Stimulated activated naive B cell treated with anti-CD40 and anti-IgM and Interleukin-4, amounts not matched to agents 10 μg/mL and 1 μg/mL and 100 μg/mL, for 72 hours (primary cell): ENCODE results near the gene FRYL.

Source experiments
- ATAC-seq, 2 donors: fragments of 150-1000 bp; cut with Tn5 transposase; replicated peaks; 2 replicates each; pipeline ENCODE4 v1.10.0; 2021; ENCODE audit warnings: moderate library complexity in 1 of 2
- DNase-seq: peaks from one replicate; pipeline ENCODE4 v3.0.0; 2021
- H3K27ac Mint-ChIP-seq: one replicate; pipeline ENCODE4 v1.8.0; 2022; ENCODE audit warnings: mild to moderate bottlenecking, mixed read lengths
- H3K27me3 Mint-ChIP-seq, 2 donors: one replicate each; pipeline ENCODE4 v1.8.0; 2022; ENCODE audit warnings: mixed read lengths in 2 of 2
- H3K36me3 Mint-ChIP-seq, 2 donors: one replicate each; pipeline ENCODE4 v1.8.0; 2022; ENCODE audit warnings: mixed read lengths in 2 of 2, mild to moderate bottlenecking in 1 of 2
- H3K4me1 Mint-ChIP-seq, 2 donors: one replicate each; pipeline ENCODE4 v1.8.0; 2022; ENCODE audit warnings: mixed read lengths in 2 of 2, mild to moderate bottlenecking in 1 of 2
- H3K4me3 Mint-ChIP-seq, 2 donors: one replicate each; pipeline ENCODE4 v1.8.0; 2022; ENCODE audit warnings: mild to moderate bottlenecking in 2 of 2, mixed read lengths in 2 of 2, moderate library complexity in 1 of 2
- H3K9me3 Mint-ChIP-seq, 2 donors: one replicate each; pipeline ENCODE4 v1.8.0; 2022; ENCODE audit warnings: mixed read lengths in 2 of 2, mild to moderate bottlenecking in 1 of 2

The FRYL gene

DNA sequence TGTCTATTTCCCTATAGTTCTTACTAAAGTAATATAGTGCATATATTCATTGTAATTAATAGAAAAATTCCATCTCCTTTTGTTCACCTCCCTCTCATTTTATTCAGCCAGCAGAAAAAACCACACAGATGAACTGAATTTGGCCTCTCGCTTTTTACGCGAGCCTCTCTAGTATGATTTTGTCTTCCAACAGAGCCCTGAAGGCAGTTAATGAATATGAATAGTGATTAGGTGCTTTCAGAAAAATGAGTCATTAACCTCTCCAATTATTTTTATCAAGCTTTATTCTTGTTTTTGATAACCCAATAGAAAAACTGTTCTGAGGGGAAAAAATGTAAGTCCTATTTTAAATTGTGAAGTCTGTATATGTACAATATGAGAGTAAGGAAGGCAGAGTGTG, 215.9 kb downstream of the FRYL start:
- ATAC-seq (no peak), DNase-seq (no peak)
- no peaks in the 10 kb centered on the region for H3K9me3 Mint-ChIP-seq
- no peak overlapping the region for H3K4me3 Mint-ChIP-seq
- H3K27ac Mint-ChIP-seq: no peak overlapping the region
- peaks cover 2 to 8% of the 10 kb centered on the region in 2 donors for H3K4me1 Mint-ChIP-seq
- H3K27me3 Mint-ChIP-seq: no peaks in the 10 kb centered on the region
- peaks cover 26 to 40% of the 10 kb centered on the region in 2 donors for H3K36me3 Mint-ChIP-seq

DNA sequence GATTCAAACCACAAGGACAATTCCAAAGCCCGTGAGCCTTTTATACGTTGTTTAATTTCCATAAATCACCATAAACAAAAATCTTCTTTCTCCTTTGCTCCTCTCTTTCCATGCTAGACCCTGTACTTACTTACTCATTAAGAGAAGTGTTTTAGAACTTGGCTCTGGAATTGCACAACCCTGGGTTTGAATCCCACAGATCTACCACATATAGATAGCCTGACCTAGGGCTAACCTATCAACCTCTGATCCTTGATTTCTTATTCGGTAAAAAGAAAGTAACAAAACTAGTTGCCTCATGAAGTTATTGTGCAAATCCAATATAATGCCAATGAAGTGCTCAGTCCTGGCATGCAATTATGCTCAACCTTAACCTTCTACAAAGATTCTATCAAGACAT, 221.3 kb downstream of the FRYL start:
- Mint-ChIP-seq H3K36me3 (peaks cover 53 to 63% of the 10 kb centered on the region in 2 donors), H3K27me3 (no peaks in the 10 kb centered on the region), H3K4me1 (no peaks in the 10 kb centered on the region), H3K4me3 (no peak overlapping the region), H3K27ac (no peak overlapping the region), H3K9me3 (peaks cover 5 to 7% of the 10 kb centered on the region in 2 donors)
- DNase-seq: no peak
- no peak for ATAC-seq

GRCh38 chr4:48558026-48558425, 222.1 kb downstream of the FRYL start:
- Mint-ChIP-seq H3K27ac (no peak overlapping the region), H3K9me3 (peaks cover 7% of the 10 kb centered on the region in 2 donors), H3K4me1 (no peaks in the 10 kb centered on the region), H3K4me3 (no peak overlapping the region), H3K27me3 (no peaks in the 10 kb centered on the region), H3K36me3 (peaks cover 59 to 70% of the 10 kb centered on the region in 2 donors)
- DNase-seq: no peak
- no peak for ATAC-seq

DNA sequence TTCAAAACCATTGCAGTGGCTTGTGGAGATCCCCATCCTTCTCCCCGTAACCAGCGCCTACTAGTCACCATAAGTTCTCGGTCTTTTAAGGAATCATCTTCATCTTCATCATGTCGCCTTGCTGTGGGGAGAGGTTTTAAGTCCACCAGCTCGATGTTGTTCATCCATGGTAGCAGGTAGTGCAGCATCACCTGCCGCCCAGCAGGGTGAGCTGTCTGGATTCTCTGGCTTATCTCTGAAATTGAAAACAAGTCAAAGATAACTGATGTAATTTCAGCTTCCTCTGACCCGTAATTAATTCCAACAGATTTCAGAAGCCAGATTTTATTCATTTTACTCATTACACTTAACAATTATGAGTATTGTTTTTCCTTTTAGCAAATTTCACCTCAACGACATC, 222.6 kb downstream of the FRYL start:
- no peak for DNase-seq
- H3K36me3 Mint-ChIP-seq: peaks cover 60 to 71% of the 10 kb centered on the region in 2 donors
- no peak for ATAC-seq

DNA sequence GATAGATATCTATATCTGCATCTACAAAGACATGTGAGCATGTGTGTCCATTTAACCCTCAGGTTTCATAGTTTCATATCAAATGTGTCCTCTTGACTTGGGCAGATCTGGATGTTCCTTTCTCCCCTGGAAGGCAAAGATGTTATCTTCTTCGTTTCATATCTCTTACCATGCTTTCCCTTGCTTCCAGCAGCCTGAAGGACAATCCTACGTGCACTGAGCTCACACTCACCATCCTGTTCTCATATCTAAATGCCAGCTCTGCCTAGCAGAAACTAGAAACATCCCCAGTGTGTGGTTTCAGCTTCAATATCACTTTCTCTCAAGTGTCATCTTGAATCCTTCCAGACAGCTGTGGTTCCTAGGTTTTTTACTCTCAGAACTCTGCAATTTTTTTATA, 223.8 kb downstream of the FRYL start:
- DNase-seq (no peak), ATAC-seq (no peak)
- Mint-ChIP-seq H3K36me3 (peaks cover 55 to 70% of the 10 kb centered on the region in 2 donors), H3K4me1 (no peaks in the 10 kb centered on the region), H3K27me3 (no peaks in the 10 kb centered on the region), H3K9me3 (peaks cover 7% of the 10 kb centered on the region in 2 donors), H3K4me3 (no peak overlapping the region), H3K27ac (no peak overlapping the region)

More for the DNA sequence above, 222.6 kb downstream of the FRYL start:
- no peak overlapping the region for H3K27ac Mint-ChIP-seq
- no peak overlapping the region for H3K4me3 Mint-ChIP-seq
- H3K9me3 Mint-ChIP-seq: peaks cover 7% of the 10 kb centered on the region in 2 donors
- no peaks in the 10 kb centered on the region for H3K27me3 Mint-ChIP-seq
- no peaks in the 10 kb centered on the region for H3K4me1 Mint-ChIP-seq

- Mint-ChIP-seq H3K9me3 (peaks cover 7% of the 10 kb centered on the region in 2 donors), H3K36me3 (peaks cover 48 to 57% of the 10 kb centered on the region in 2 donors), H3K27me3 (no peaks in the 10 kb centered on the region), H3K4me1 (no peaks in the 10 kb centered on the region), H3K4me3 (no peak overlapping the region), H3K27ac (no peak overlapping the region)
- no peak for ATAC-seq
- DNase-seq: no peak
Observed at GRCh38 chr4:48554606-48555005, 225.5 kb downstream of the FRYL start.

DNA sequence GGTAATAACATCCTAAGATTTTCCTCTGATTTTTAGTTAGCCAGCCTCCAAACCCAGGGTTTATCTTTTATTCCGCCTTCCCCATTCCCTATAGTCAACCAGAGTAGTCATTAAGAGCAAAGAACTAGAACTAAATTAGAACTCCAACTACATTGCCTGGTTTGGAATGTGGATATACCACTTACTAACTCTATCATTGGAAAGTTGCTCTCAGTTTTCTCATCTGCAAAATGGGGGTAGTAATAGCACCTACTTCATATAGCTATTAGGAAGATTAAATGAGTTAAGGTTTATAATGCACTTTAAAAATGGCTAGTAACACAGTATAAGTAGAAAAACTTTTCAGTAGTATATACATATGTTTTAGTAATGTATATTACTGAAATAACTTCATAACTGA, 226.4 kb downstream of the FRYL start:
- no peak overlapping the region for H3K27ac Mint-ChIP-seq
- no peak overlapping the region for H3K4me3 Mint-ChIP-seq

DNA sequence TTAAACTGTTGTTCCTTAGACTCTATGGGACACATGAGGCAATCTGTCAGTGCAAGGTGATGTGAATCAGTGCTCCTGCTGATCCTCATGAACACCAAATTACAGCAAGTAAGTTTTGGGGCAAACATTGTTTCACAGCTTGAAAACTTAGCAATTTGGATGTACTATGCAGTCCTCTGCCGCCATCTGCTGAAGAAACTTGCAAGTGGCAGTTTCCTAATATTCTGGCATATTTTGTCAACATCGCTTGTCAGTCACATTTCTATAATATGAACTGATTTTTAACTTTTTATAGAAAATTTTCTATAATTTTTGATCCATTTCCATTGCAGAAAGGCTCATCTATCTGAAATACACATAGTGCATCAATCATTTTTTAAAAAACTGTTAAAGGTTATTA, 233.7 kb downstream of the FRYL start:
- no peaks in the 10 kb centered on the region for H3K27me3 Mint-ChIP-seq
- peaks cover 28 to 47% of the 10 kb centered on the region in 2 donors for H3K36me3 Mint-ChIP-seq
- DNase-seq (no peak), ATAC-seq (no peak)
- H3K4me1 Mint-ChIP-seq: peaks cover 0 to 2% of the 10 kb centered on the region in 2 donors
- no peaks in the 10 kb centered on the region for H3K9me3 Mint-ChIP-seq
- H3K27ac Mint-ChIP-seq: no peak overlapping the region
- no peak overlapping the region for H3K4me3 Mint-ChIP-seq

More for the DNA sequence above, 226.4 kb downstream of the FRYL start:
- H3K36me3 Mint-ChIP-seq: peaks cover 46 to 54% of the 10 kb centered on the region in 2 donors
- H3K9me3 Mint-ChIP-seq: peaks cover 3 to 4% of the 10 kb centered on the region in 2 donors
- ATAC-seq: no peak
- no peaks in the 10 kb centered on the region for H3K4me1 Mint-ChIP-seq
- H3K27me3 Mint-ChIP-seq: no peaks in the 10 kb centered on the region
- DNase-seq: no peak

DNA sequence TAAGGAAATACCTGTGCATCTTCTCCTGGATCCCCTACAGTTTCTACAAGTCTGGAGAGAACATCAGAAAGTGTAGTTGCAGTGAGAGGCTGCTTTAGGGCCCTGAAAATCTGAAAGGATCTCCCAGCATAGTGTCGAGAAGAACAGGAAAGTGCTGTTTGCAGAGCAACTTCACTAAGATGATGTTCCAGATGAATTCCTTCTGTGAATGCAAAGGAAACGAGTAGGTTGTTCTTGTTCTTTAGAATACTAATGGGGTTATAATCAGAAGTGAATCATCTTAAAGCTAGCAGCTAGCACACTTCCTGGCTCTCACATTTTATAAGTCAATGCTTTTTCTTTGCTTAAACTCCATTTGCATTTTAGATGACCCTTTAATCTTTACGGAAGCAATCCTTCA, 236.3 kb downstream of the FRYL start:
- Mint-ChIP-seq H3K4me1 (peaks cover 0 to 2% of the 10 kb centered on the region in 2 donors), H3K27me3 (no peaks in the 10 kb centered on the region), H3K36me3 (peaks cover 25 to 49% of the 10 kb centered on the region in 2 donors), H3K4me3 (no peak overlapping the region), H3K27ac (no peak overlapping the region), H3K9me3 (no peaks in the 10 kb centered on the region)
- DNase-seq: no peak
- ATAC-seq: no peak

DNA sequence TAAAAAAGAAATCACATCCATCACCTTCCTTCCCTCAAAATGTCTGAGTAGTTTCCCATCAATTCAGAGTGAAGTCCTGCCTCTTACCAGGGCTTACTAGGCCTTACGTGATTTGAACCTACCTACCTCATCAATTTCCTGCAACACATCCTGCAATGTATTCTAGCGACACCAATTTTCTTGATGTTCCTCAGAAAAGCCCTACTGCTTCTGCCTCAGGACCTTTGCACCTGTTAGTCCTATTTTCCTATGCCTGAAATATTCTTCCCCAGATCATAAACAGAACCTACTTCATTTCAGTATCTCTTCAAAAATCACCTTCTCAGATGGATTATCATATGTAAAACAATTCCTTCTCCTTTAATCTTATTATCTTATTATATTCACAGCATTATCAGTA, 237.2 kb downstream of the FRYL start:
- no peaks in the 10 kb centered on the region for H3K27me3 Mint-ChIP-seq
- ATAC-seq: no peak
- H3K9me3 Mint-ChIP-seq: no peaks in the 10 kb centered on the region
- no peaks in the 10 kb centered on the region for H3K4me1 Mint-ChIP-seq
- DNase-seq: no peak
- H3K27ac Mint-ChIP-seq: peak overlapping the region; percentile 61
- H3K36me3 Mint-ChIP-seq: peaks cover 21 to 45% of the 10 kb centered on the region in 2 donors
- no peak overlapping the region for H3K4me3 Mint-ChIP-seq

DNA sequence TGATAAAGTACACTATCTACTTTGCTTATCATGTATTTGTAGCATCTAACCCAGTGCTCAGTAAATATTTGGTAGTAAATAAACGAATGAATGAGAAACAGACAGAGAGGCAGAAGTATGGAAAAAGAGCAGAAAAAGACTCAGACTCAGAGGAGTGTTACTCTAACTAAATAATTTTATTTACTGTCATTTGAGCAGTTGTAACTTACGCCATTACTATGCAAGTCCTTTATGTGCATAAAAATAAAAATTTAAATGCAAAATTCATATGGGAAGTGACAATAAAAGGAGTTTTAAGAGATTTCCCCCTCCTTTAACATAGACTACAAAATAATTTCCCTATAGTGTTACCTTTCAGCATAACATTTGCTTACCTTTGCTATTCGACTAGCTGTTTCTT, 240.5 kb downstream of the FRYL start:
- no peaks in the 10 kb centered on the region for H3K9me3 Mint-ChIP-seq
- DNase-seq: no peak
- no peaks in the 10 kb centered on the region for H3K4me1 Mint-ChIP-seq
- ATAC-seq: no peak
- no peaks in the 10 kb centered on the region for H3K27me3 Mint-ChIP-seq
- H3K4me3 Mint-ChIP-seq: no peak overlapping the region
- no peak overlapping the region for H3K27ac Mint-ChIP-seq
- H3K36me3 Mint-ChIP-seq: peaks cover 28 to 40% of the 10 kb centered on the region in 2 donors

DNA sequence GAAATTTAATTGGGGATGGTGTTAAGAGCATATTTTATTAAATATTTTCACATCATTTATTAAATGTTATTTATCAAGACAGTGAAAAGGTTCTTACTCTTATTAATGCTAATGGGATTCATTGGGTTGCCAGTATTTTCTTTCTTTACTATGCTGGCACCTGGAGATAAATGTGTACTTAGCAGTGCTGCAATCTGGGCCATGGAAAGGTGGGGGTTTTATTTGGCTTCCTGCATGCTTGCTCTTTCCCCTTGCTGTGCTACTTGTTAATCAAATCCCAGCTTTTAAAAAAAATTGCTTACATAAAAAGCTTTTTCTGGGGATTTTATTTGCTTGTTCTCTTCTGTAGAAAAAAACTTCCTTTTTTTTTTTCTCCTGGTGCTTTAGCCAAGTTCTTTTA, 241.7 kb downstream of the FRYL start:
- no peaks in the 10 kb centered on the region for H3K9me3 Mint-ChIP-seq
- no peak overlapping the region for H3K27ac Mint-ChIP-seq
- no peaks in the 10 kb centered on the region for H3K27me3 Mint-ChIP-seq
- no peak overlapping the region for H3K4me3 Mint-ChIP-seq
- H3K4me1 Mint-ChIP-seq: no peaks in the 10 kb centered on the region
- ATAC-seq (no peak), DNase-seq (no peak)
- peaks cover 23 to 31% of the 10 kb centered on the region in 2 donors for H3K36me3 Mint-ChIP-seq

DNA sequence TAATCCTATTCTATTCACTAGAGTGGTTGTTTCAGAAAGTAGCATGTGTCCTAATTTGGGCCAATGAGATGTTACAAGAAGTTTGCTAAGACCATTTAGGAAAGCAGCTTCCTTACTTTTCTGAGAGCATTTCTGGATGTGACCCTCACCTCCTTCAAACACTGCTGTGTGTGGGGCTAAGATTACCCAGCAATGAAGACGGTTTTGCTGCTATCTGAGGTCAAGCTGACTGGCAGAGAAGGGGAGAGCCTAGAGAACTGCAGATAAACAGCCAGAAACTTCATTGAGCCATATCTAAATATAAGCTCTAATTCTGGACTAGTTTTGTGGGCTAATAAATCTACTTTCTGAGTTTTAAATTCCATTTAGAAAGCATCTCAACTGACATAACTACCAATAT, 253.7 kb downstream of the FRYL start:
- H3K27me3 Mint-ChIP-seq: no peaks in the 10 kb centered on the region
- no peak overlapping the region for H3K4me3 Mint-ChIP-seq
- no peak for DNase-seq
- no peaks in the 10 kb centered on the region for H3K9me3 Mint-ChIP-seq
- H3K36me3 Mint-ChIP-seq: peaks cover 35 to 53% of the 10 kb centered on the region in 2 donors
- H3K27ac Mint-ChIP-seq: no peak overlapping the region
- H3K4me1 Mint-ChIP-seq: peaks cover 0 to 2% of the 10 kb centered on the region in 2 donors
- no peak for ATAC-seq

DNA sequence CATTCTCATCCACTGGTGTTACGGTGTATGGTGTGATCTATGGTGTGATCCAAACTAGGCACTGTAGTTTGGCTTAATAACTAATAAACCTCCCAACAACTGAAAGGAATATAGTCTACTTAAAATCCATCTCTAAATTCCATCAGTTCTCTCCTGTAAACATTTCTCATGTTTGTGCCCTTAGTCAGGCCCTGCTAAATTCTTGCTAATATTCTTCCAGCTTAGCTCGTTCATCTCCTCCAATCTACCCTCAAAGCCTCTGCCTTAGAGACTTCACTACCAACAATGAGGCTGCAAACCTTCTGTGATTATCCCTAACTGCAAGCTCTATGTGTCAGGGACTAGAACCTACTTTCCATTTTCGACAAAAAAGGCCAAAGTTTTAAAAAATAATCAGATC, 261.9 kb downstream of the FRYL start:
- DNase-seq (no peak), ATAC-seq (no peak)
- Mint-ChIP-seq H3K4me3 (no peak overlapping the region), H3K36me3 (peaks cover 38 to 55% of the 10 kb centered on the region in 2 donors), H3K9me3 (no peaks in the 10 kb centered on the region), H3K4me1 (no peaks in the 10 kb centered on the region), H3K27ac (no peak overlapping the region), H3K27me3 (no peaks in the 10 kb centered on the region)

DNA sequence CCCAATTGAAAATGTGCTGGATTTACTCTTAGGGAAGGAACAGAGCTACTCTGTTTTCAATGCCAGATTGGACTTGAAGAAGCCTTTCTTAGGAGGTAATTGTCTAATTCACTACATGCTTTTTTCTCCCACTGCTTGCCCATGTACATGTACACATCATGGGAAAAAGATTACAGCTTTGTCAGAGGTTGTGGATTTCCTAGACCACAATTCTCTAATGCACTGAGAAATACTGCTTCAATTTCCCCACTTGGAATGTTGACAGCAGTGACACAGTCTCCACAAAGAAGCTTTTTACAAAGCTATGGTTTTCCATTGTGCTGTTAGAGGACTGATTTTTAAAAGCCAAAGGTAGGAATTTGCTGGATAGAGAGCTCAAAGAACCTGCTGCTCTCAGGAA, 270.5 kb downstream of the FRYL start:
- Mint-ChIP-seq H3K36me3 (peaks cover 19 to 36% of the 10 kb centered on the region in 2 donors), H3K4me1 (no peaks in the 10 kb centered on the region), H3K27ac (no peak overlapping the region), H3K4me3 (no peak overlapping the region), H3K9me3 (no peaks in the 10 kb centered on the region), H3K27me3 (no peaks in the 10 kb centered on the region)
- DNase-seq (no peak), ATAC-seq (no peak)

DNA sequence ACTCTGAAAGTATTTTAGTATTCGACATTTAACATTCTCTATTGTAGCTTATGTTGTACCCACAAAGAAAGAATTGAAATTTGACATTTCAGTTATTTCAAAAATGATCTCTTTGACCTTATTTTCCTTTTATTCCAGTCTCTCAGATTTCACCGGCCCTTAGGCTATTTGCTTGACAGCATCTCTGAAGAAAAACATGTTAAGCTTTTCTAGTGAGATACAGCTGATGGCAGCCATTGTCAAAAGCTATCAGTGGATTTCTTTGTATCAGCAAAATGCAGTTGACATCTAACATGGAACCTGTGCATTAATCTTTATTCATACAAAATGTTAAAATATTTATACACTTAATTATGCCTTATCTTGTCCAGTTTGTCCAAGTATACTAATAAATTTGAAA, 273.4 kb downstream of the FRYL start:
- no peak for DNase-seq
- Mint-ChIP-seq H3K27me3 (no peaks in the 10 kb centered on the region), H3K4me3 (no peak overlapping the region), H3K4me1 (no peaks in the 10 kb centered on the region), H3K9me3 (no peaks in the 10 kb centered on the region), H3K36me3 (peaks cover 15 to 24% of the 10 kb centered on the region in 2 donors), H3K27ac (no peak overlapping the region)
- no peak for ATAC-seq
